Loucy (cell line): ENCODE results near the gene C17orf107.

Experiments
- H2AFZ ChIP-seq: fragments of 200-600 bp; sonication (generic); 2 replicates; pipeline ENCODE4 v1.6.0; 2016; ENCODE audit warnings: antibody characterized with exemption, mild to moderate bottlenecking, low read length, moderate library complexity
- H3F3A ChIP-seq: fragments of 200-600 bp; 2 replicates; pipeline ENCODE4 v1.6.0; 2016; ENCODE audit warnings: antibody characterized with exemption, low read depth, mild to moderate bottlenecking
- H3K27me3 ChIP-seq: fragments of 200-600 bp; sonication (generic); 2 replicates; pipeline ENCODE4 v1.6.1; 2014; ENCODE audit warnings: low read length, mild to moderate bottlenecking; ENCODE audit not compliant: insufficient read depth, poor library complexity, severe bottlenecking
- H3K36me3 ChIP-seq: fragments of 200-600 bp; sonication (generic); 2 replicates; pipeline ENCODE4 v1.6.1; 2016; ENCODE audit warnings: low read length; ENCODE audit not compliant: insufficient read depth
- H3K4me1 ChIP-seq: fragments of 200-600 bp; sonication (generic); 2 replicates; pipeline ENCODE4 v1.5.1; 2014; ENCODE audit warnings: low read length, mild to moderate bottlenecking; ENCODE audit not compliant: insufficient read depth, poor library complexity, severe bottlenecking
- H3K4me2 ChIP-seq: fragments of 200-600 bp; sonication (generic); 2 replicates; pipeline ENCODE4 v1.6.0; 2014; ENCODE audit warnings: antibody characterized with exemption, low read length, low read depth, mild to moderate bottlenecking; ENCODE audit not compliant: poor library complexity, severe bottlenecking
- H3K4me3 ChIP-seq: fragments of 200-600 bp; sonication (generic); 2 replicates; pipeline ENCODE4 v1.5.1; 2014; ENCODE audit warnings: low read length, mild to moderate bottlenecking, mixed read lengths; ENCODE audit not compliant: poor library complexity, severe bottlenecking
- H3K79me2 ChIP-seq: fragments of 200-600 bp; sonication (generic); 2 replicates; pipeline ENCODE4 v1.6.1; 2014; ENCODE audit warnings: low read length; ENCODE audit not compliant: insufficient read depth
- H3K9ac ChIP-seq: fragments of 200-600 bp; sonication (generic); 2 replicates; pipeline ENCODE4 v1.6.0; 2014; ENCODE audit warnings: mild to moderate bottlenecking, low read depth, low read length, moderate library complexity; ENCODE audit not compliant: poor library complexity, severe bottlenecking
- H3K9me2 ChIP-seq: fragments of 200-600 bp; sonication (generic); replicated peaks from 2 replicates; pipeline ENCODE4 v1.6.1; 2016; ENCODE audit warnings: low read depth, low read length, mixed read lengths
- H3K9me3 ChIP-seq: fragments of 200-600 bp; sonication (generic); 2 replicates; pipeline ENCODE4 v1.6.1; 2014; ENCODE audit warnings: mild to moderate bottlenecking, antibody characterized with exemption, low read length, low read depth; ENCODE audit not compliant: insufficient read depth
- H4K20me1 ChIP-seq: fragments of 200-600 bp; sonication (generic); 2 replicates; pipeline ENCODE4 v1.6.0; 2014; ENCODE audit warnings: antibody characterized with exemption, low read length, mild to moderate bottlenecking; ENCODE audit not compliant: insufficient read depth, poor library complexity, severe bottlenecking
- EZH2phosphoT487 ChIP-seq: fragments of 200-600 bp; IDR thresholded peaks from 2 replicates; pipeline ENCODE4 v1.6.1; 2018; ENCODE audit warnings: antibody characterized with exemption, mild to moderate bottlenecking, moderate library complexity, borderline replicate concordance
- TF ChIP-seq, protein P1 (sequence below): fragments of 200-600 bp; sonication (generic); conservative IDR thresholded peaks from 2 replicates; pipeline ENCODE4 v1.5.1; 2014; ENCODE audit warnings: mild to moderate bottlenecking, antibody characterized with exemption, low read length

C17orf107 gene

GRCh38 chr17:4895121-4895520 lies 4.2 kb upstream of the C17orf107 start:
- Histone ChIP-seq H3K4me2 (no peak overlapping the region), H3K27me3 (no peaks in the 10 kb centered on the region), H2AFZ (no peak overlapping the region), H3K79me2 (no peaks in the 10 kb centered on the region), H3K9ac (no peak overlapping the region), H3K9me2 (no peaks in the 10 kb centered on the region), H3K36me3 (peaks cover 27% of the 10 kb centered on the region; the same call in 1 of the 2 replicates), H3K9me3 (no peaks in the 10 kb centered on the region), H3F3A (no peaks in the 10 kb centered on the region), H3K4me3 (no peak overlapping the region), H3K4me1 (no peaks in the 10 kb centered on the region), H4K20me1 (no peaks in the 10 kb centered on the region)
- TF ChIP-seq, protein P1, sequence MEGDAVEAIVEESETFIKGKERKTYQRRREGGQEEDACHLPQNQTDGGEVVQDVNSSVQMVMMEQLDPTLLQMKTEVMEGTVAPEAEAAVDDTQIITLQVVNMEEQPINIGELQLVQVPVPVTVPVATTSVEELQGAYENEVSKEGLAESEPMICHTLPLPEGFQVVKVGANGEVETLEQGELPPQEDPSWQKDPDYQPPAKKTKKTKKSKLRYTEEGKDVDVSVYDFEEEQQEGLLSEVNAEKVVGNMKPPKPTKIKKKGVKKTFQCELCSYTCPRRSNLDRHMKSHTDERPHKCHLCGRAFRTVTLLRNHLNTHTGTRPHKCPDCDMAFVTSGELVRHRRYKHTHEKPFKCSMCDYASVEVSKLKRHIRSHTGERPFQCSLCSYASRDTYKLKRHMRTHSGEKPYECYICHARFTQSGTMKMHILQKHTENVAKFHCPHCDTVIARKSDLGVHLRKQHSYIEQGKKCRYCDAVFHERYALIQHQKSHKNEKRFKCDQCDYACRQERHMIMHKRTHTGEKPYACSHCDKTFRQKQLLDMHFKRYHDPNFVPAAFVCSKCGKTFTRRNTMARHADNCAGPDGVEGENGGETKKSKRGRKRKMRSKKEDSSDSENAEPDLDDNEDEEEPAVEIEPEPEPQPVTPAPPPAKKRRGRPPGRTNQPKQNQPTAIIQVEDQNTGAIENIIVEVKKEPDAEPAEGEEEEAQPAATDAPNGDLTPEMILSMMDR = no peak
- no peak for TF ChIP-seq EZH2phosphoT487

DNA sequence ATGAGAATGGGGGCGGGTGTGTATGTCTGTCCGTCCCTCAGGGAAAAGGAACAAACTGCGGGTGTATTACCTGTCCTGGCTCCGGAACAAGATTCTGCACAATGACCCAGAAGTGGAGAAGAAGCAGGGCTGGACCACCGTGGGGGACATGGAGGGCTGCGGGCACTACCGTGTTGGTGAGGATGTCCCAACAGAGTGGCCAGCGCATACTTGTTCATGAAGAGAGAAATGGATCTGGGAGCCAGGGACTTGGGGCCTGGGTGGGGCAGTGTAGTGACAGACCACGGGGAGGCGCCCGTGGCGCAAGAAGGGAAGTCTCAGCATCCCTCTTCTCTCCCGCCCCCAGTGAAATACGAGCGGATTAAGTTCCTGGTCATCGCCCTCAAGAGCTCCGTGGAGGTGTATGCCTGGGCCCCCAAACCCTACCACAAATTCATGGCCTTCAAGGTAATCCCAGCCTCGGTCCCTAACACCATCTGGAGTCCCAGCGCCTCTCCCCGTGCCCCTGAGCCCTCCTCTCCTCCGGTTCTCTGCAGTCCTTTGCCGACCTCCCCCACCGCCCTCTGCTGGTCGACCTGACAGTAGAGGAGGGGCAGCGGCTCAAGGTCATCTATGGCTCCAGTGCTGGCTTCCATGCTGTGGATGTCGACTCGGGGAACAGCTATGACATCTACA lies 3.5 kb upstream of the C17orf107 start:
- no peaks in the 10 kb centered on the region for H3K79me2 ChIP-seq
- no peaks in the 10 kb centered on the region for H3K4me1 ChIP-seq
- H3K36me3 ChIP-seq = peaks cover 20% of the 10 kb centered on the region; the same call in 1 of the 2 replicates
- H3K9ac ChIP-seq = no peak overlapping the region
- no peaks in the 10 kb centered on the region for H3K9me3 ChIP-seq
- no peak for TF ChIP-seq EZH2phosphoT487
- TF ChIP-seq, protein P1 = no peak
- no peaks in the 10 kb centered on the region for H3F3A ChIP-seq
- H3K4me2 ChIP-seq = no peak overlapping the region
- H4K20me1 ChIP-seq = no peaks in the 10 kb centered on the region
- H3K4me3 ChIP-seq = no peak overlapping the region
- no peaks in the 10 kb centered on the region for H3K9me2 ChIP-seq
- H2AFZ ChIP-seq = no peak overlapping the region
- H3K27me3 ChIP-seq = no peaks in the 10 kb centered on the region

GRCh38 chr17:4896332-4897197 lies 2.8 kb upstream of the C17orf107 start:
- no peak for TF ChIP-seq EZH2phosphoT487
- TF ChIP-seq, protein P1 = no peak
- Histone ChIP-seq H2AFZ (no peak overlapping the region), H3F3A (no peaks in the 10 kb centered on the region), H3K4me1 (no peaks in the 10 kb centered on the region), H3K79me2 (no peaks in the 10 kb centered on the region), H4K20me1 (no peaks in the 10 kb centered on the region), H3K27me3 (no peaks in the 10 kb centered on the region), H3K36me3 (peaks cover 15% of the 10 kb centered on the region; the same call in 1 of the 2 replicates), H3K9ac (no peak overlapping the region), H3K4me3 (no peak overlapping the region), H3K9me2 (no peaks in the 10 kb centered on the region), H3K4me2 (no peak overlapping the region), H3K9me3 (no peaks in the 10 kb centered on the region)
